K562 (cell line): Measurements from ENCODE around the gene GNB5.

Experiments
- ZNF174 ChIP-seq: fragments of 250-450 bp; sonication (Bioruptor Pico); IDR thresholded peaks from 2 replicates; pipeline ENCODE4 v1.4.0; 2020; ENCODE audit warnings: mild to moderate bottlenecking
- ZNF384 ChIP-seq: IDR thresholded peaks from 2 replicates; pipeline ENCODE4 v1.6.1; 2012; ENCODE audit warnings: low read depth, low read length, improper control_type of control experiment
- TF ChIP-seq, protein P1 (sequence below), 2 experiments: fragments of 450-650 bp in 1 of 2; sonication (generic) in 1 of 2; formaldehyde crosslinking in 1 of 2; IDR thresholded peaks; 2 replicates each; pipeline versions ENCODE4 v1.7.1 to v1.9.0; 2016 to 2022; ENCODE audit warnings: inconsistent platforms in 1 of 2, mild to moderate bottlenecking in 1 of 2, missing genetic modification reagents in 1 of 2

DNA sequence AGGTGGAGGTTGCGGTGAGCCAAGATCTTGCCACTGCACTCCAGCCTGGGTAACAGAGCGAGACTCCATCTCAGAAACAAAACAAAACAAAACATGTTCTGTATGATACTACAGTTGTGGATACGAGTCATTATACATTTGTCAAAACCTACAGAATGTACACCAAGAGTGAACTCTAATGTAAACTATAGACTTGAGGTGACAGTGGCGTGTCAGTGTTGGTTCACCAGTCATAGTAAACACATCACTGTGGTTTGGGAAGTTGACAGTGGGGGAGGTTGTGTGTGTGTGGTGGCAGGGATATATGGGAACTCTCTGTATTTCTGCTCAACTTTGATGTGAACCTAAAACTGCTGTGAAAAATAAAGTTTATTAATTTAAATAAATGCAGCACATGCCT is 33.0 kb upstream of the GNB5 start:
- TF ChIP-seq, protein P1, sequence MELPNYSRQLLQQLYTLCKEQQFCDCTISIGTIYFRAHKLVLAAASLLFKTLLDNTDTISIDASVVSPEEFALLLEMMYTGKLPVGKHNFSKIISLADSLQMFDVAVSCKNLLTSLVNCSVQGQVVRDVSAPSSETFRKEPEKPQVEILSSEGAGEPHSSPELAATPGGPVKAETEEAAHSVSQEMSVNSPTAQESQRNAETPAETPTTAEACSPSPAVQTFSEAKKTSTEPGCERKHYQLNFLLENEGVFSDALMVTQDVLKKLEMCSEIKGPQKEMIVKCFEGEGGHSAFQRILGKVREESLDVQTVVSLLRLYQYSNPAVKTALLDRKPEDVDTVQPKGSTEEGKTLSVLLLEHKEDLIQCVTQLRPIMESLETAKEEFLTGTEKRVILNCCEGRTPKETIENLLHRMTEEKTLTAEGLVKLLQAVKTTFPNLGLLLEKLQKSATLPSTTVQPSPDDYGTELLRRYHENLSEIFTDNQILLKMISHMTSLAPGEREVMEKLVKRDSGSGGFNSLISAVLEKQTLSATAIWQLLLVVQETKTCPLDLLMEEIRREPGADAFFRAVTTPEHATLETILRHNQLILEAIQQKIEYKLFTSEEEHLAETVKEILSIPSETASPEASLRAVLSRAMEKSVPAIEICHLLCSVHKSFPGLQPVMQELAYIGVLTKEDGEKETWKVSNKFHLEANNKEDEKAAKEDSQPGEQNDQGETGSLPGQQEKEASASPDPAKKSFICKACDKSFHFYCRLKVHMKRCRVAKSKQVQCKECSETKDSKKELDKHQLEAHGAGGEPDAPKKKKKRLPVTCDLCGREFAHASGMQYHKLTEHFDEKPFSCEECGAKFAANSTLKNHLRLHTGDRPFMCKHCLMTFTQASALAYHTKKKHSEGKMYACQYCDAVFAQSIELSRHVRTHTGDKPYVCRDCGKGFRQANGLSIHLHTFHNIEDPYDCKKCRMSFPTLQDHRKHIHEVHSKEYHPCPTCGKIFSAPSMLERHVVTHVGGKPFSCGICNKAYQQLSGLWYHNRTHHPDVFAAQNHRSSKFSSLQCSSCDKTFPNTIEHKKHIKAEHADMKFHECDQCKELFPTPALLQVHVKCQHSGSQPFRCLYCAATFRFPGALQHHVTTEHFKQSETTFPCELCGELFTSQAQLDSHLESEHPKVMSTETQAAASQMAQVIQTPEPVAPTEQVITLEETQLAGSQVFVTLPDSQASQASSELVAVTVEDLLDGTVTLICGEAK (IDR thresholded peaks at IDR 0.05), result no peak
- TF ChIP-seq, protein P1 (CRISPR knock-in tag; IDR thresholded peaks at IDR 0.05), result no peak
- TF ChIP-seq ZNF174 (CRISPR knock-in tag), result no peak
- TF ChIP-seq ZNF384, result no peak
